Measurements from ENCODE around the gene PMIS2.

PMIS2 gene

DNA sequence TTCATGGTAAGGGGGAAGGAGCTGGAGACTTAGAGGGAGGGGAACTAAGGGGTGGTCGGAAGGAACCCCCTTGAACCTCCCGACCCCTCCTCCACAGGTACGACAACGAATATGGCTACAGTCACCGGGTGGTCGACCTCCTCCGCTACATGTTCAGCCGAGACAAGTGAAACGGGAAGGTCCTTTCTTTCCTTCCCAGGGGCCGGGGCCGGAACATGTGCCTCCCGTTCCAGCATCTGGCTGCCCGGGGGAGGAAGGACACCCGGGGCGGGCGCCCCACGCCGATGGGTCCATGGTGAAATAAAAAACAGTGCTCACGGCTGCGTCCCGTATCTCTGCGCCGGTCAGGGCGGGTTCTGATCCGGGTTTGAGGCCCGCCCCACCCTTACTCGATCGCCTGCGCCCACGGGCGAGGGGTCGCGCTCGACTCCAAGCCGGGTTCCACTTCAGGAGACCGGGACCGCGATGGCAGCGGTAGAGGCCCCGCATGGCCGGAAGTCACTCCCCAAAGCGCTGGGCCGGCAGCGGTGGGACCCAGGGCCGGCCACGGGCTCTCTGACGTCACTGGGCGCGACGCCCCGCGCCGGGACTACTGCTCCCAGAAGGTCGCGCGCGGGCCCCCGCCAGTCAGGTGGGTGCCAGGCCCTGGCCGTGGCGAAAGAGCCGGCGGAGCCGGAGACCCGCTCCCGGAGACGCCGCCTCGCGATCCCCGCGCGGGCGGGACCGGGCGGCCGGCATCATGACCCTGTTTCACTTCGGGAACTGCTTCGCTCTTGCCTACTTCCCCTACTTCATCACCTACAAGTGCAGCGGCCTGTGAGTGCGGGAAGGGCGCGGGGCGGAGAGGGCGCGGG is 40.7 kb upstream of the PMIS2 start, which contains the start of gene TMEM147 (continued):
- no peak for TF ChIP-seq ZNF133 (tag by site-specific recombination; IDR thresholded peaks at IDR 0.05)
- TF ChIP-seq, protein P1, sequence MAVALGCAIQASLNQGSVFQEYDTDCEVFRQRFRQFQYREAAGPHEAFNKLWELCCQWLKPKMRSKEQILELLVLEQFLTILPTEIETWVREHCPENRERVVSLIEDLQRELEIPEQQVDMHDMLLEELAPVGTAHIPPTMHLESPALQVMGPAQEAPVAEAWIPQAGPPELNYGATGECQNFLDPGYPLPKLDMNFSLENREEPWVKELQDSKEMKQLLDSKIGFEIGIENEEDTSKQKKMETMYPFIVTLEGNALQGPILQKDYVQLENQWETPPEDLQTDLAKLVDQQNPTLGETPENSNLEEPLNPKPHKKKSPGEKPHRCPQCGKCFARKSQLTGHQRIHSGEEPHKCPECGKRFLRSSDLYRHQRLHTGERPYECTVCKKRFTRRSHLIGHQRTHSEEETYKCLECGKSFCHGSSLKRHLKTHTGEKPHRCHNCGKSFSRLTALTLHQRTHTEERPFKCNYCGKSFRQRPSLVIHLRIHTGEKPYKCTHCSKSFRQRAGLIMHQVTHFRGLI (tag by site-specific recombination; IDR thresholded peaks at IDR 0.05): peak; percentile 64; the same call in 1 of the 2 replicates
- TF ChIP-seq GLI4 (tag by site-specific recombination; IDR thresholded peaks at IDR 0.05): no peak
- peak; percentile 34; the same call in 1 of the 2 replicates for TF ChIP-seq SCRT2 (tag by site-specific recombination; IDR thresholded peaks at IDR 0.05)
- peak; percentile 99 for TF ChIP-seq ZXDB (tag by site-specific recombination; IDR thresholded peaks at IDR 0.05)
- TF ChIP-seq ZIC2 (tag by site-specific recombination; IDR thresholded peaks at IDR 0.05): peak; percentile 90
- 0 out of 2 replicates have a peak, but pooled peaks have one; percentile 50 for TF ChIP-seq ZNF530 (tag by site-specific recombination; IDR thresholded peaks at IDR 0.05; ENCODE audit: low read depth)
- TF ChIP-seq, protein P2, sequence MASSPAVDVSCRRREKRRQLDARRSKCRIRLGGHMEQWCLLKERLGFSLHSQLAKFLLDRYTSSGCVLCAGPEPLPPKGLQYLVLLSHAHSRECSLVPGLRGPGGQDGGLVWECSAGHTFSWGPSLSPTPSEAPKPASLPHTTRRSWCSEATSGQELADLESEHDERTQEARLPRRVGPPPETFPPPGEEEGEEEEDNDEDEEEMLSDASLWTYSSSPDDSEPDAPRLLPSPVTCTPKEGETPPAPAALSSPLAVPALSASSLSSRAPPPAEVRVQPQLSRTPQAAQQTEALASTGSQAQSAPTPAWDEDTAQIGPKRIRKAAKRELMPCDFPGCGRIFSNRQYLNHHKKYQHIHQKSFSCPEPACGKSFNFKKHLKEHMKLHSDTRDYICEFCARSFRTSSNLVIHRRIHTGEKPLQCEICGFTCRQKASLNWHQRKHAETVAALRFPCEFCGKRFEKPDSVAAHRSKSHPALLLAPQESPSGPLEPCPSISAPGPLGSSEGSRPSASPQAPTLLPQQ (tag by site-specific recombination; IDR thresholded peaks at IDR 0.05): peak; percentile 100
- peak; percentile 83 for TF ChIP-seq SP7 (tag by site-specific recombination; IDR thresholded peaks at IDR 0.05)
- TF ChIP-seq, protein P3, sequence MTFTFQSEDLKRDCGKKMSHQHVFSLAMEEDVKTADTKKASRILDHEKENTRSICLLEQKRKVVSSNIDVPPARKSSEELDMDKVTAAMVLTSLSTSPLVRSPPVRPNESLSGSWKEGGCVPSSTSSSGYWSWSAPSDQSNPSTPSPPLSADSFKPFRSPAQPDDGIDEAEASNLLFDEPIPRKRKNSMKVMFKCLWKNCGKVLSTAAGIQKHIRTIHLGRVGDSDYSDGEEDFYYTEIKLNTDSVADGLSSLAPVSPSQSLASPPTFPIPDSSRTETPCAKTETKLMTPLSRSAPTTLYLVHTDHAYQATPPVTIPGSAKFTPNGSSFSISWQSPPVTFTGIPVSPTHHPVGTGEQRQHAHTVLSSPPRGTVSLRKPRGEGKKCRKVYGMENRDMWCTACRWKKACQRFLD (tag by site-specific recombination; IDR thresholded peaks at IDR 0.05): 0 out of 2 replicates have a peak, but pooled peaks have one; percentile 76
- no peak; the same call in 1 of the 2 replicates for TF ChIP-seq ZNF391 (tag by site-specific recombination; IDR thresholded peaks at IDR 0.05; ENCODE audit: borderline replicate concordance, low read depth)
- TF ChIP-seq ZNF366 (tag by site-specific recombination; conservative IDR thresholded peaks at IDR 0.05): no peak
- TF ChIP-seq ZNF394 (tag by site-specific recombination; IDR thresholded peaks at IDR 0.05; ENCODE audit: borderline replicate concordance): peak; percentile 56; the same call in 1 of the 2 replicates
- peak; percentile 96 for TF ChIP-seq ZNF76 (tag by site-specific recombination; IDR thresholded peaks at IDR 0.05; ENCODE audit: borderline replicate concordance, low read depth)
- TF ChIP-seq ZSCAN16 (tag by site-specific recombination; IDR thresholded peaks at IDR 0.05): peak; percentile 28; the same call in 1 of the 2 replicates
- TF ChIP-seq ZBTB17 (tag by site-specific recombination; IDR thresholded peaks at IDR 0.05): peak; percentile 54
- no peak for TF ChIP-seq ZNF138 (tag by site-specific recombination; IDR thresholded peaks at IDR 0.05; ENCODE audit: borderline replicate concordance)
- TF ChIP-seq ZNF514 (tag by site-specific recombination; IDR thresholded peaks at IDR 0.05): no peak
- TF ChIP-seq, protein P4, sequence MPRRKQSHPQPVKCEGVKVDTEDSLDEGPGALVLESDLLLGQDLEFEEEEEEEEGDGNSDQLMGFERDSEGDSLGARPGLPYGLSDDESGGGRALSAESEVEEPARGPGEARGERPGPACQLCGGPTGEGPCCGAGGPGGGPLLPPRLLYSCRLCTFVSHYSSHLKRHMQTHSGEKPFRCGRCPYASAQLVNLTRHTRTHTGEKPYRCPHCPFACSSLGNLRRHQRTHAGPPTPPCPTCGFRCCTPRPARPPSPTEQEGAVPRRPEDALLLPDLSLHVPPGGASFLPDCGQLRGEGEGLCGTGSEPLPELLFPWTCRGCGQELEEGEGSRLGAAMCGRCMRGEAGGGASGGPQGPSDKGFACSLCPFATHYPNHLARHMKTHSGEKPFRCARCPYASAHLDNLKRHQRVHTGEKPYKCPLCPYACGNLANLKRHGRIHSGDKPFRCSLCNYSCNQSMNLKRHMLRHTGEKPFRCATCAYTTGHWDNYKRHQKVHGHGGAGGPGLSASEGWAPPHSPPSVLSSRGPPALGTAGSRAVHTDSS (tag by site-specific recombination; IDR thresholded peaks at IDR 0.05): no peak
- peak; percentile 6; the same call in 1 of the 2 replicates for TF ChIP-seq ZNF623 (tag by site-specific recombination; IDR thresholded peaks at IDR 0.05)
- TF ChIP-seq MYNN (tag by site-specific recombination; IDR thresholded peaks at IDR 0.05; ENCODE audit: borderline replicate concordance): no peak
- peak; percentile 94; the same call in 1 of the 2 replicates for TF ChIP-seq ZNF423 (tag by site-specific recombination; IDR thresholded peaks at IDR 0.05)
- peak; percentile 51; the same call in 1 of the 2 replicates for TF ChIP-seq ZNF175 (tag by site-specific recombination; IDR thresholded peaks at IDR 0.05)
- TF ChIP-seq, protein P5, sequence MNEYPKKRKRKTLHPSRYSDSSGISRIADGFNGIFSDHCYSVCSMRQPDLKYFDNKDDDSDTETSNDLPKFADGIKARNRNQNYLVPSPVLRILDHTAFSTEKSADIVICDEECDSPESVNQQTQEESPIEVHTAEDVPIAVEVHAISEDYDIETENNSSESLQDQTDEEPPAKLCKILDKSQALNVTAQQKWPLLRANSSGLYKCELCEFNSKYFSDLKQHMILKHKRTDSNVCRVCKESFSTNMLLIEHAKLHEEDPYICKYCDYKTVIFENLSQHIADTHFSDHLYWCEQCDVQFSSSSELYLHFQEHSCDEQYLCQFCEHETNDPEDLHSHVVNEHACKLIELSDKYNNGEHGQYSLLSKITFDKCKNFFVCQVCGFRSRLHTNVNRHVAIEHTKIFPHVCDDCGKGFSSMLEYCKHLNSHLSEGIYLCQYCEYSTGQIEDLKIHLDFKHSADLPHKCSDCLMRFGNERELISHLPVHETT (tag by site-specific recombination; IDR thresholded peaks at IDR 0.05): 0 out of 2 replicates have a peak, but pooled peaks have one; percentile 20
- no peak for TF ChIP-seq HOXD13 (CRISPR knock-in tag; IDR thresholded peaks at IDR 0.05; ENCODE audit: borderline replicate concordance)
- TF ChIP-seq ZNF114 (tag by site-specific recombination; IDR thresholded peaks at IDR 0.05): no peak
- TF ChIP-seq KLF9 (tag by site-specific recombination; IDR thresholded peaks at IDR 0.05; ENCODE audit: low read depth): no peak; the same call in 1 of the 2 replicates
- TF ChIP-seq ZFP37 (tag by site-specific recombination; IDR thresholded peaks at IDR 0.05): peak; percentile 94
- TF ChIP-seq KLF7 (tag by site-specific recombination; IDR thresholded peaks at IDR 0.05; ENCODE audit: borderline replicate concordance): peak; percentile 52; the same call in 1 of the 2 replicates
- TF ChIP-seq, protein P6, sequence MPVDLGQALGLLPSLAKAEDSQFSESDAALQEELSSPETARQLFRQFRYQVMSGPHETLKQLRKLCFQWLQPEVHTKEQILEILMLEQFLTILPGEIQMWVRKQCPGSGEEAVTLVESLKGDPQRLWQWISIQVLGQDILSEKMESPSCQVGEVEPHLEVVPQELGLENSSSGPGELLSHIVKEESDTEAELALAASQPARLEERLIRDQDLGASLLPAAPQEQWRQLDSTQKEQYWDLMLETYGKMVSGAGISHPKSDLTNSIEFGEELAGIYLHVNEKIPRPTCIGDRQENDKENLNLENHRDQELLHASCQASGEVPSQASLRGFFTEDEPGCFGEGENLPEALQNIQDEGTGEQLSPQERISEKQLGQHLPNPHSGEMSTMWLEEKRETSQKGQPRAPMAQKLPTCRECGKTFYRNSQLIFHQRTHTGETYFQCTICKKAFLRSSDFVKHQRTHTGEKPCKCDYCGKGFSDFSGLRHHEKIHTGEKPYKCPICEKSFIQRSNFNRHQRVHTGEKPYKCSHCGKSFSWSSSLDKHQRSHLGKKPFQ (tag by site-specific recombination; IDR thresholded peaks at IDR 0.05): peak; percentile 54; the same call in 1 of the 2 replicates
- TF ChIP-seq ZNF266 (tag by site-specific recombination; IDR thresholded peaks at IDR 0.05; ENCODE audit: low read depth): no peak; the same call in 1 of the 2 replicates
